K562 (cell line): ENCODE data around the gene RHCG.

Source experiments
- CEBPB ChIP-seq: fragments of 450-650 bp; IDR thresholded peaks from 2 replicates; pipeline ENCODE4 v1.6.1; 2016; ENCODE audit warnings: missing genetic modification characterization, missing compliant biosample characterization
- CTCF ChIP-seq, 3 experiments: IDR thresholded peaks in 2 of 3; conservative IDR thresholded peaks in 1 of 3; 2 replicates each; pipeline ENCODE4 v1.5.1; 2011 to 2012; ENCODE audit warnings: low read length in 3 of 3, mild to moderate bottlenecking in 3 of 3, control low read depth in 2 of 3, improper control_type of control experiment in 1 of 3, inconsistent platforms in 1 of 3, low read depth in 1 of 3, mixed read lengths in 1 of 3, moderate library complexity in 1 of 3; ENCODE audit not compliant: insufficient read depth in 2 of 3
- CTCFL ChIP-seq: IDR thresholded peaks from 2 replicates; pipeline ENCODE4 v1.6.1; 2011; ENCODE audit warnings: borderline replicate concordance, low read depth, mild to moderate bottlenecking, moderate library complexity, low read length; ENCODE audit not compliant: insufficient read depth, poor library complexity, severe bottlenecking
- FOXA1 ChIP-seq: fragments of 450-650 bp; IDR thresholded peaks from 2 replicates; pipeline ENCODE4 v1.6.1; 2016; ENCODE audit warnings: mild to moderate bottlenecking, borderline replicate concordance
- MLLT1 ChIP-seq, 2 experiments: fragments of 450-650 bp; IDR thresholded peaks; 2 replicates each; pipeline ENCODE4 v1.6.1; 2016
- RFX5 ChIP-seq: IDR thresholded peaks from 2 replicates; pipeline ENCODE4 v1.6.1; 2011; ENCODE audit warnings: low read depth, mild to moderate bottlenecking, improper control_type of control experiment, low read length
- SIN3B ChIP-seq: fragments of 450-650 bp; IDR thresholded peaks from 2 replicates; pipeline ENCODE4 v1.6.1; 2017; ENCODE audit warnings: low read depth, mild to moderate bottlenecking, moderate library complexity
- SIX5 ChIP-seq, 2 experiments: IDR thresholded peaks; 2 replicates each; pipeline ENCODE4 v1.6.1; 2011; ENCODE audit warnings: low read length in 2 of 2, borderline replicate concordance in 1 of 2, low read depth in 1 of 2, mild to moderate bottlenecking in 1 of 2, moderate library complexity in 1 of 2; ENCODE audit not compliant: insufficient read depth in 1 of 2
- TAF1 ChIP-seq: IDR thresholded peaks from 2 replicates; pipeline ENCODE4 v1.6.1; 2011; ENCODE audit warnings: mild to moderate bottlenecking, low read length, moderate library complexity; ENCODE audit not compliant: insufficient read depth, control insufficient read depth, severe bottlenecking; ENCODE audit errors: extremely low read depth
- ZNF512 ChIP-seq: IDR thresholded peaks from 2 replicates; pipeline ENCODE4 v1.6.1; 2016; ENCODE audit warnings: missing genetic modification characterization, missing compliant biosample characterization
- ZNF57 ChIP-seq: fragments of 450-650 bp; formaldehyde crosslinking; IDR thresholded peaks from 2 replicates; pipeline ENCODE4 v1.4.0; 2020; ENCODE audit warnings: mild to moderate bottlenecking, moderate library complexity
- ZNF655 ChIP-seq: fragments of 250-450 bp; sonication (Bioruptor Pico); IDR thresholded peaks from 2 replicates; pipeline ENCODE4 v1.5.0; 2021

GRCh38 chr15:89428246-89428645 lies 68.1 kb downstream of the RHCG start:
- TF ChIP-seq ZNF655 (CRISPR knock-in tag), result no peak
- TF ChIP-seq ZNF512 (tag), result no peak
- TF ChIP-seq FOXA1, result no peak
- no peak for TF ChIP-seq SIX5 (IDR thresholded peaks at IDR 0.05; ENCODE audit: borderline replicate concordance in 1 of 2, insufficient read depth in 1 of 2, low read depth in 1 of 2, low read length in 2 of 2)
- no peak for TF ChIP-seq TAF1
- no peak for TF ChIP-seq SIN3B
- no peak for TF ChIP-seq CTCF (IDR thresholded peaks at IDR 0.05 in 2 of 3, conservative IDR thresholded peaks at IDR 0.05 in 1 of 3; ENCODE audit: insufficient read depth in 2 of 3, low read depth in 1 of 3, low read length in 3 of 3)
- TF ChIP-seq CEBPB (tag), result no peak
- TF ChIP-seq CTCFL, result no peak
- no peak for TF ChIP-seq ZNF57
- TF ChIP-seq RFX5, result no peak
- no peak for TF ChIP-seq MLLT1 (IDR thresholded peaks at IDR 0.05)
